GM12878 (cell line): ENCODE measurements around the gene NOS1AP. TPM values are rescaled to one million over a fixed set of nuclear protein-coding genes. Genes with fewer than 3 reads are reported as not detected.

Source experiments
- ATAC-seq: fragments of 200-7000 bp; cut with Tn5 transposase; 3 replicates; pipeline ENCODE4 v1.9.1; 2020; ENCODE audit warnings: mild to moderate bottlenecking, moderate library complexity
- BruUV-seq: library from RNA; stranded (reverse); fragments of 400-500 nt; replicated peaks from 2 replicates; lab custom pipeline; 2021; lab: Mats Ljungman, UMichigan
- CTCF ChIA-PET: fragments of 300-600 bp; sonication (Branson Sonifier 250); formaldehyde crosslinking; extraction: SDS; loops from one replicate; lab custom pipeline; 2021; ENCODE audit warnings: inconsistent platforms; lab: Yijun Ruan, JAX
- POLR2A ChIA-PET: fragments of 350-600 bp; formaldehyde crosslinking; extraction: SDS; loops from one replicate; lab custom pipeline; 2021; ENCODE audit warnings: inconsistent platforms; lab: Charles Lee
- RAD21 ChIA-PET: fragments of 300-600 bp; sonication (Branson Sonifier 250); formaldehyde crosslinking; loops from one replicate; lab custom pipeline; 2023; ENCODE audit warnings: antibody characterized with exemption; ENCODE audit not compliant: unreplicated experiment; lab: Charles Lee
- SMC1A ChIA-PET: fragments of 300-600 bp; sonication (Branson Sonifier 250); formaldehyde crosslinking; loops from one replicate; lab custom pipeline; 2023; ENCODE audit not compliant: unreplicated experiment, uncharacterized antibody; lab: Charles Lee
- DNase-seq: peaks from one replicate; pipeline ENCODE4 v3.0.0-alpha.2; 2011; ENCODE audit warnings: low read depth, low spot score
- FAIRE-seq: peaks from 3 replicates; lab custom pipeline; 2011; peaks lifted over from hg19 to GRCh38; lab: Jason Lieb, UNC
- H2AFZ ChIP-seq: 2 replicates; pipeline ENCODE4 v1.6.0; 2011; ENCODE audit warnings: low read depth, low read length, control low read depth; ENCODE audit not compliant: control insufficient read depth
- H3K27ac ChIP-seq: 2 replicates; pipeline ENCODE4 v1.5.1; 2011; ENCODE audit warnings: control low read depth; ENCODE audit not compliant: control insufficient read depth, insufficient read depth
- H3K27me3 ChIP-seq, 2 experiments: replicated peaks in 1 of 2; 2 replicates each; pipeline versions ENCODE4 v1.6.0 to v1.6.1; 2011; ENCODE audit warnings: low read length in 1 of 2; ENCODE audit not compliant: control insufficient read depth in 2 of 2, insufficient read depth in 2 of 2
- H3K36me3 ChIP-seq, 2 experiments: 2 replicates each; pipeline ENCODE4 v1.5.1; 2011; ENCODE audit warnings: low read length in 1 of 2; ENCODE audit not compliant: control insufficient read depth in 2 of 2, insufficient read depth in 2 of 2
- H3K4me1 ChIP-seq: 2 replicates; pipeline ENCODE4 v1.6.1; 2011; ENCODE audit warnings: mild to moderate bottlenecking, low read length, moderate library complexity, mixed read lengths; ENCODE audit not compliant: control insufficient read depth, insufficient read depth
- H3K4me2 ChIP-seq: 2 replicates; pipeline ENCODE4 v1.6.0; 2011; ENCODE audit warnings: control low read depth; ENCODE audit not compliant: control insufficient read depth, insufficient read depth
- H3K4me3 ChIP-seq: fragments of 200-600 bp; sonication (generic); 2 replicates; pipeline ENCODE4 v1.5.1; 2016
- H3K79me2 ChIP-seq: 2 replicates; pipeline ENCODE4 v1.6.0; 2011; ENCODE audit warnings: low read length; ENCODE audit not compliant: control insufficient read depth, insufficient read depth
- H3K9ac ChIP-seq: 2 replicates; pipeline ENCODE4 v1.8.0; 2011; ENCODE audit warnings: low read length, control low read depth, mixed read lengths; ENCODE audit not compliant: control insufficient read depth, insufficient read depth
- H3K9me3 ChIP-seq: replicated peaks from 3 replicates; pipeline ENCODE4 v1.5.1; 2011; ENCODE audit warnings: mild to moderate bottlenecking, low read length; ENCODE audit not compliant: control insufficient read depth, insufficient read depth
- H4K20me1 ChIP-seq: 2 replicates; pipeline ENCODE4 v1.6.0; 2011; ENCODE audit not compliant: control insufficient read depth, insufficient read depth
- BRCA1 ChIP-seq: IDR thresholded peaks from 2 replicates; pipeline ENCODE4 v1.6.1; 2011; ENCODE audit warnings: low read depth, low read length, improper control_type of control experiment
- CTCF ChIP-seq, 3 experiments: IDR thresholded peaks in 2 of 3; conservative IDR thresholded peaks in 1 of 3; 2 replicates each; pipeline ENCODE4 v1.5.1; 2011; ENCODE audit warnings: low read depth in 3 of 3, low read length in 3 of 3, mild to moderate bottlenecking in 3 of 3, control low read depth in 2 of 3, moderate library complexity in 2 of 3, inconsistent platforms in 1 of 3, mixed read lengths in 1 of 3; ENCODE audit not compliant: control insufficient read depth in 2 of 3, insufficient read depth in 1 of 3; ENCODE audit errors: extremely low read depth in 1 of 3
- DPF2 ChIP-seq: fragments of 450-650 bp; IDR thresholded peaks from 2 replicates; pipeline ENCODE4 v1.6.1; 2017; ENCODE audit warnings: mild to moderate bottlenecking
- FOXM1 ChIP-seq: IDR thresholded peaks from 2 replicates; pipeline ENCODE4 v1.6.1; 2012; ENCODE audit warnings: low read depth, mild to moderate bottlenecking, inconsistent platforms, low read length, moderate library complexity
- GABPA ChIP-seq: IDR thresholded peaks from 2 replicates; pipeline ENCODE4 v1.6.1; 2014; ENCODE audit warnings: antibody characterized with exemption, low read depth, mild to moderate bottlenecking, inconsistent platforms
- HCFC1 ChIP-seq: fragments of 150-350 bp; IDR thresholded peaks from 2 replicates; pipeline ENCODE4 v1.6.1; 2014; ENCODE audit warnings: low read length
- HDGF ChIP-seq: fragments of 450-650 bp; IDR thresholded peaks from 2 replicates; pipeline ENCODE4 v1.6.1; 2016; ENCODE audit warnings: antibody characterized with exemption
- LARP7 ChIP-seq: fragments of 450-650 bp; IDR thresholded peaks from 2 replicates; pipeline ENCODE4 v1.6.1; 2017; ENCODE audit warnings: mild to moderate bottlenecking
- MTA2 ChIP-seq: fragments of 450-650 bp; IDR thresholded peaks from 2 replicates; pipeline ENCODE4 v1.6.1; 2016; ENCODE audit warnings: low read depth, mild to moderate bottlenecking, moderate library complexity
- MTA3 ChIP-seq: IDR thresholded peaks from 2 replicates; pipeline ENCODE4 v1.6.1; 2012; ENCODE audit warnings: low read length, inconsistent platforms, borderline replicate concordance
- NKRF ChIP-seq: fragments of 450-650 bp; conservative IDR thresholded peaks from 2 replicates; pipeline ENCODE4 v1.6.1; 2017; ENCODE audit warnings: mild to moderate bottlenecking, moderate library complexity
- NR2C1 ChIP-seq: fragments of 450-650 bp; IDR thresholded peaks from 2 replicates; pipeline ENCODE4 v1.6.1; 2017; ENCODE audit warnings: antibody characterized with exemption, mild to moderate bottlenecking, moderate library complexity
- PML ChIP-seq: IDR thresholded peaks from 2 replicates; pipeline ENCODE4 v1.6.1; 2012; ENCODE audit warnings: low read length, inconsistent platforms
- POLR2A ChIP-seq: IDR thresholded peaks from 2 replicates; pipeline ENCODE4 v1.6.1; 2011; ENCODE audit warnings: low read depth, mild to moderate bottlenecking, low read length
- SMARCA5 ChIP-seq: fragments of 450-650 bp; IDR thresholded peaks from 2 replicates; pipeline ENCODE4 v1.6.1; 2017; ENCODE audit warnings: mild to moderate bottlenecking
- SUPT20H ChIP-seq: IDR thresholded peaks from 2 replicates; pipeline ENCODE4 v1.6.1; 2011; ENCODE audit warnings: low read depth, mild to moderate bottlenecking, low read length, moderate library complexity, borderline replicate concordance; ENCODE audit not compliant: control insufficient read depth
- WGBS: methylation state at CpG from one replicate; pipeline ENCODE4 v1.1.6; 2016; ENCODE audit warnings: low lambda C conversion rate; ENCODE audit not compliant: insufficient replicate concordance, insufficient coverage; ENCODE audit errors: missing lambda C conversion rate; 5-methylcytosine and 5-hydroxymethylcytosine counted together
- in situ Hi-C: fragments of 300-500 bp; cut with MboI; formaldehyde crosslinking; loops from 9 replicates; pipeline ENCODE4 v1.14.3; 2018; ENCODE audit warnings: mixed read lengths
- intact Hi-C: fragments of 100-400 bp; cut with micrococcal nuclease; formaldehyde crosslinking; loops from one replicate; pipeline ENCODE4 v1.14.2; 2022; ENCODE audit not compliant: unreplicated experiment
- polyA plus RNA-seq, 11 experiments: library from polyadenylated mRNA; depleted of rRNA in 4 of 11; unstranded in 6 of 11; stranded (reverse) in 5 of 11; fragments of >200 nt; fragmentation: Nextera tagmentation in 4 of 11; fragmentation: Illumina TruSeq in 1 of 11; extraction: Ambion mirVana in 4 of 11; extraction: Trizol in 1 of 11; gene quantifications; 1 replicate in 1 of 11; 2 replicates in 10 of 11; pipeline versions ENCODE4 v1.2.1 to v1.2.3, GENCODE V29; 2011 to 2016; ENCODE audit warnings: inconsistent platforms in 2 of 11, missing spikeins in 2 of 11, low read depth in 1 of 11
- total RNA-seq, 4 experiments: library from RNA; depleted of rRNA in 3 of 4; stranded (reverse); fragments of >200 nt in 3 of 4; fragmentation: Illumina TruSeq in 1 of 4; extraction: Trizol in 1 of 4; gene quantifications; 2 replicates each; pipeline versions ENCODE4 v1.2.1 to v1.2.3, GENCODE V29; 2013 to 2021
- TF ChIP-seq, protein P1 (sequence below): IDR thresholded peaks from 2 replicates; pipeline ENCODE4 v1.6.1; 2011; ENCODE audit warnings: borderline replicate concordance, low read depth, mild to moderate bottlenecking, moderate library complexity, mixed read lengths, low read length; ENCODE audit not compliant: insufficient read depth; ENCODE audit errors: extremely low read length

Gene NOS1AP
- total and polyA plus RNA-seq, 10 of the 15 experiments (the other 5 are each of a cell fraction or from before 2014, with no cell fraction given) = 0.03 to 0.15 TPM; not detected in 8

GRCh38 chr1:162383516-162383915, 314.0 kb downstream of the NOS1AP start:
- Histone ChIP-seq H4K20me1 (no peaks in the 10 kb centered on the region), H3K27me3 (no peaks in the 10 kb centered on the region), H3K79me2 (no peaks in the 10 kb centered on the region), H2AFZ (no peak overlapping the region), H3K36me3 (no peaks in the 10 kb centered on the region), H3K9ac (no peak overlapping the region), H3K4me1 (no peaks in the 10 kb centered on the region), H3K27ac (no peak overlapping the region), H3K9me3 (no peaks in the 10 kb centered on the region), H3K4me3 (no peak overlapping the region), H3K4me2 (no peak overlapping the region)
- no peak for FAIRE-seq
- 46% methylated on average over 8 of the region's 8 CpGs for WGBS
- intact Hi-C loops (no loop called here), in situ Hi-C loops (no loop called here)
- ChIA-PET CTCF (no interaction called here), SMC1A (no interaction called here), POLR2A (no interaction called here), RAD21 (no interaction called here)
- BruUV-seq = no TSS peak
- no peak for DNase-seq
- no peak for ATAC-seq
- TF ChIP-seq SUPT20H (no peak), POLR2A (no peak), LARP7 (no peak), DPF2 (no peak), HCFC1 (no peak), BRCA1 (no peak), HDGF (no peak), MTA3 (no peak), PML (no peak), MTA2 (no peak), GABPA (no peak), NR2C1 (no peak), CTCF (IDR thresholded peaks at IDR 0.05 in 2 of 3, conservative IDR thresholded peaks at IDR 0.05 in 1 of 3; ENCODE audit: control insufficient read depth in 2 of 3, extremely low read depth in 1 of 3, insufficient read depth in 1 of 3, low read depth in 3 of 3, low read length in 3 of 3) (no peak), NKRF (no peak), FOXM1 (no peak), SMARCA5 (no peak)
- TF ChIP-seq, protein P1, sequence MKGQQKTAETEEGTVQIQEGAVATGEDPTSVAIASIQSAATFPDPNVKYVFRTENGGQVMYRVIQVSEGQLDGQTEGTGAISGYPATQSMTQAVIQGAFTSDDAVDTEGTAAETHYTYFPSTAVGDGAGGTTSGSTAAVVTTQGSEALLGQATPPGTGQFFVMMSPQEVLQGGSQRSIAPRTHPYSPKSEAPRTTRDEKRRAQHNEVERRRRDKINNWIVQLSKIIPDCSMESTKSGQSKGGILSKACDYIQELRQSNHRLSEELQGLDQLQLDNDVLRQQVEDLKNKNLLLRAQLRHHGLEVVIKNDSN = no peak
